Stimulated activated CD4-positive, alpha-beta T cell treated with anti-CD3 and anti-CD28 coated beads, Interleukin-2, amount 100 ng/mL, for 4 hours (primary cell): ENCODE data around the gene CYB561D2.

ENCODE experiments used
- DNase-seq: peaks from one replicate; pipeline ENCODE4 v3.0.0-alpha.2; 2020; ENCODE audit warnings: low read depth

Gene CYB561D2

DNA sequence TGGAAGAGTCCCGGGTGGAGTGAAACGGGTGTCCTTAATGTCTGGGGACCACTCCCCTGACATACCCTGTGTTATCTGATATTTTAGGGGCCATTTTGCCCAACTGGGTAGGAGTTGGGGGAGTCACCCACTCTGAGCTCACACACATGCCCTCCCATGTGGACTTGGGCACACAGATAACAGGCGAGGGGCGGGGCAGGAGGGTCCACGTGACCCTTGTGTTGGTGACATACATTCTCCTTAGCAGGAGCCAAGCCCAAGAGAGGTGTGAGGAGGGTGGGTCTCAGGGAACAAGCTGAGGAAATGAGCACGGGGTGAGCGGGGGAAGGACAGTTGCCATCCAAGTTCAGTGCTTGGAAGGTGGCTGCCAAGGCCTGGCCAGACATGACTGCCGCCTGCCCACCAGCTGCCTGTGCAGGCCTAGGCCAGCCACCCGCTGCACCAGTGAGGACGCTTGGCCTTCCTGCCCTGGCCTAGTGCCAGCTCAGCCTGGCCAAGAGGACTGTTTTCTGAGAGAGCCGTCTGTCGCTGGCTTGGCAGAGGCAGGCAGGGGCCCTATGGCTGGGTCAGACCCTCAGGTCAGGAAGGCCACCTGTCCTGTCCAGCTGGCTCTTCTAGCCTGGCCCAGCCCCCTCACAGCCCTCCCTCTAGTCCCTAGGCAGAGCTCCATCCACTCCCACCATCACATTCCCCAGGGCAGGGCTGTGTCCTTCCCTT, 40.0 kb downstream of the CYB561D2 start:
- DNase-seq: no peak

DNA sequence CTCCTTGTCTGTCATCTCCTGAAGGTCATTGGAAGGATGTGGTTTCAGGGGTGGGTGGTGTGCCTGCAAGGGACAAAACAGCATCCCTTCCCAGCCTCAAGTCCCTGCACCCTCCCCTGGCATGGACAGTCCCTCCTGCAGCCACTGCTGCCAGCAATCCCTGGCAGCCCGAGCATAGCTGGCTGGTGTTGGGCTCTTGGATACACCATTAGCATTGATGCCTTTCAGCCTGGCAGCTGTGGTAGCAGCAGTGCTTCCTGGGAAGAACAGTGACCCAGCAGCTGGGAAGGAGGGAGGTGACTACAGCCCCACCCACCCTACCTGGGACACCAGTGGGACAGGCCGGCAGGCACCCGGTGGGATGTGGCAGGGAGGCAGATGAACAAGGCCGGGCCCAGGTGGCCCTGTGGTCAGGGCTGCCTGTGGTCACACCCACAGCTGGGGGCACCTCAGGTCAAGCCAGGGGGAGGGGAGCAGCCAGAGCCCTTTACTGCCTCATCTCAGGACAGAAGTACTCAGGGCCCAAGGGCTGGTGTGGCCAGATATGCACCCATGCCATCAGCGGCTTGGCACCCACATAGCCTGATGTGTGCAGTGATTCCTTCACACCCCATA, 41.5 kb downstream of the CYB561D2 start:
- DNase-seq: no peak

DNA sequence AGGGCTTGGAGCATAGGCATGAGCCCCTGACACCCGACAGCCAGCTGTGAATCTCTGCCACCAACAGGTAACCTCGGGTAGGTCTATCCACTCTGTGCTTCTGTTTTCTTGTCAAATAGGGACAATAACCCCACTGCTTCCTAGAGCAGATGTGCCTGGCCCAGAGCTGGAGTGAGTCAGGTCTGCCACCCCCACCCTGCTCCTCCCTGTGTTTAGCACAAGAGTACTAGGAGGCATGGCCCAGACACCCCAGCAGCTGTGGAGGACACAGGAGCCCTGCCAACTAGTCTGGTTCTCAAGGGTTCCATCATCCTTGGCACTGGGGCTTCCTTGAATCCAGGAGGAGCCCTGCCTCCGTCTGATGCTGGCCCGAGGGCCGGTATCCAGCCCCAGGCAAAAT, 42.4 kb downstream of the CYB561D2 start:
- no peak for DNase-seq

DNA sequence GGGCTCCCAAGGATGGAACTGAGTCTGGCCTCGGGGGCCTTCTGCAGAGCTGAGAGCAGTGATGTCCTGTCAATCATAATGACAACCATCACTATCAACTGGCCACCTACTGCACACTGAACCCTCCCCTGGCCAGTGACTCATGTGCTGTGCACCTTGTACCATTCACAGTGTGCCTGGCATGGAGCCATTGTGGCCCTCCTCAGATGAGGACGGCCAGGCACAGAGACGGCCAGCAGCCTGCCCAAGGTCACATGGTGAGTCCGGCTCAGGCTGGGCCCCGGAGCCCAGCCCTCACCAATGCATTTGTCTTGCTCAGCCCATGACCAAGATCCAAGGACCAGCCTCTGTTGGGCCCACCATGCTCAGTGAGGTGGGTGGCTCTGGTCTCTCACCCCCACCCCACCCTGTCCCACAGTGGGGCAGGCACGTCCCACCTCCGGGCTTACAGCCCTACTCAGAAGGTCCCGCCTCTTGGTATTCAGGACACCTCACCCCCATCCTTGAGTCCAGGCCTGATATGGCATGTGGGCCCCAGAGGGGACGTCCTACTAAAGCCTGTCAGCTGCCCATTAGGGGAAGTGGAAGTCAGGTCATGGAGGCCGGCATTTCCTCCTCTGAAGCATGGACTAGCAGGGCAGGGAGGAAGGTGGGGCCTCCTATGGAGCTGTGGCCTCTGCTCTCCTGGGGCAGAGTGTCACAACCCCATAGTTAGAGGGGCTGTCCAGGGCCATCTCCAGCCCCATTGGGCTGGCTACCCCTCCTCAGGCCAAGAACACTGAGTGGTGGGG, 44.6 kb downstream of the CYB561D2 start:
- no peak for DNase-seq

DNA sequence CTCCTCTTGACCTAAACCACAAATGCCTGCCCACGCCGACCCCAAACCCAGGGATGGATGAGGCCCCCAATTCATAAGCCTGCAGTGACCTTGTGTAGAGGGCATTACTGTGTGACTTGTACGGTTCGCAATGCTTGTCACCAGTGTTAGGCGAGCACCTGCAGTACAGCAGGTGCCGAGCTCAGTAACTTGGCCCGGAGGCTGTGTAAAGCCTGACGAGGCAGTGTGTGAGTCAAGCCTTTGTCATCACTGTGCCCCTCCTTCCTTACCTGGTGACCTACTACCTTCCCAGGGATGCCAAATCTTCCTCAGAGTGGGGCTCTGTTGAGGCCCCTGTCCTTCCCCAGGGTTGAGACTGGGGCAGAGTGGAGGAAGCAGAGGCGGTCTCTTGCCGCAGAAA, 45.8 kb downstream of the CYB561D2 start:
- no peak for DNase-seq

- DNase-seq: no peak
Observed at GRCh38 chr3:50401978-50402595, 51.4 kb downstream of the CYB561D2 start.
